ENCODE measurements around the gene ADD2. TPM values are rescaled to one million over a fixed set of nuclear protein-coding genes. Genes with fewer than 3 reads are reported as not detected.

Gene ADD2
- total RNA-seq, 8 experiments from 2014 or later, result 0.49 to 66.9 (median 44.5) TPM

DNA sequence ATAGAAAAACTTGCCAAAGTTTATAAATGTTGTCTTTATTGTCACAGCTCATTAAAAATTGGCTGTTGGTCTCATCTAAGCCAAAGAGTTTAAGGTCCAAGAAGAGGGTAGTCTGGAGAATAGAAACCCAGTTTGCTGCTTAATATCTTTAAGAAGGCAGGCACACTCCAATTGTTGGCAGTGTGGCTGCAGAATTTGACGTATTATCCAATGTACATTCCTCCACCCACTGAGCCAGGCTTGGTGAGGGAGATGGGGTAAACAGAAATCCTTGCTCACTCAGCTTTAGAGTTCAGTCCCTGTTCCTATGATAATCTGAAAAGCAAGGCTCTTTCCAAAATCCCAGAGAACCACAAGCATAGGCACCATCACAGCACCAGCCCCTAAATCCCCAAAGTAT is 10.7 kb upstream of the ADD2 start:
- in situ Hi-C loops (cut with MboI; ENCODE audit: low pct_unique_long_range_greater_than_20kb in 2 of 9, low sequenced_read_pairs in 9 of 9, unreplicated experiment in 9 of 9), result loop anchor here in 2 of 9 experiments (10.0 to 25.0 kb wide), 4 partner anchors 84 to 466 kb away; partner anchors contain the start of genes ATP6V1B1 (in 1 of the 2) and FAM136A (in 1 of the 2)
- H3K4me3 ChIP-seq, result no peak overlapping the region
- ATAC-seq (replicated peaks in 6 of 8), result no peak
- no peak overlapping the region for H3K27ac ChIP-seq
- 17 to 100% (median 85%) methylated on average over 1 of the region's 1 CpG; no CpG with 5 or more reads in 6 of the 10 experiments for WGBS, 10 experiments
- H3K4me1 ChIP-seq (replicated peaks in 1 of 2), result no peaks in the 10 kb centered on the region

DNA sequence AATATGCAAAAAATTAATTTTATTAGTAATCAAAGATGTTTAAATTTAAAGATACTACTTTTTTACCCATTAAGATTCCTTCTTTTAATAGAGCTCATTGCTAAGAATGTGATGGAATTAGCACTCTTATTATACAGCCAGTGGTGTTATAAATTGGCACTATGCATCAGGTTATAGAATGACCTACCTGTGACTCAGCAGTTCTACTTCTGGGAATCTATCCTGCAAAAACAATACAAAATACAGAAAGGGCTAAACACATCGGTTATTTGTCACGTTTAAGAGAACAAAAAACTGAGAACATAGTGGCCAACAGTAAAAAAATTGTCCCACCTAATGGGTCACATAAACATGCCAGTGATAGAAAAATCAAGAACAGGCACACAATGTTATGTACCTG is 9.4 kb upstream of the ADD2 start:
- no peak overlapping the region for H3K4me3 ChIP-seq
- no peaks in the 10 kb centered on the region for H3K4me1 ChIP-seq (replicated peaks in 1 of 2)
- WGBS, 10 experiments, result 18 to 92% (median 79%) methylated on average over 2 of the region's 2 CpGs; no CpG with 5 or more reads in 1 of the 10 experiments
- H3K27ac ChIP-seq, result no peak overlapping the region
- in situ Hi-C loops (cut with MboI; ENCODE audit: low pct_unique_long_range_greater_than_20kb in 2 of 9, low sequenced_read_pairs in 9 of 9, unreplicated experiment in 9 of 9), result loop anchor here in 2 of 9 experiments (10.0 to 25.0 kb wide), 4 partner anchors 83 to 465 kb away; partner anchors contain the start of genes ATP6V1B1 (in 1 of the 2) and FAM136A (in 1 of the 2)
- ATAC-seq (replicated peaks in 6 of 8), result no peak

DNA sequence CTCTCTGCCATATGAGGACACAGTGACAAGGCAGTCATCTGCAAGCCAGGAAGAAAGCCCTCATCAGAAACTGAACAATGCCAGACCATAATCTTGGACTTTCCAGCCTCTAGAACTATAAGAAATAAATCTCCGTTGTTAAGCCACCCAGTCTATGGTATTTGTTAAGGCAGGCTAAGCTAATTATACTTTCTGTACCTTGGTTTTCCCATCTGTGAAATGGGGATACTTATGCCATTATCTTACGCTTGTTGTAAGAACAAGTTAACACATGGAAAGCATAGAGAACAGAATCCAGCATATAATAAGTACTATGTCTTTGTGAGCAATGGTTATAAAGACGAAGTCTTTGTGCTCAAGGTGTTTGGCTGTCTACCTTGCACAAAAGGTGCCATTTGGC is 8.3 kb upstream of the ADD2 start:
- in situ Hi-C loops (cut with MboI; ENCODE audit: low pct_unique_long_range_greater_than_20kb in 2 of 9, low sequenced_read_pairs in 9 of 9, unreplicated experiment in 9 of 9), result loop anchor here in 2 of 9 experiments (10.0 to 25.0 kb wide), 4 partner anchors 81 to 464 kb away; partner anchors contain the start of genes ATP6V1B1 (in 1 of the 2) and FAM136A (in 1 of the 2)
- 62 to 100% (median 91%) methylated on average over 1 to 3 of the region's 3 CpGs for WGBS, 10 experiments
- no peaks in the 10 kb centered on the region for H3K4me1 ChIP-seq (replicated peaks in 1 of 2)
- ATAC-seq (replicated peaks in 6 of 8), result no peak
- H3K4me3 ChIP-seq, result no peak overlapping the region
- H3K27ac ChIP-seq, result no peak overlapping the region

DNA sequence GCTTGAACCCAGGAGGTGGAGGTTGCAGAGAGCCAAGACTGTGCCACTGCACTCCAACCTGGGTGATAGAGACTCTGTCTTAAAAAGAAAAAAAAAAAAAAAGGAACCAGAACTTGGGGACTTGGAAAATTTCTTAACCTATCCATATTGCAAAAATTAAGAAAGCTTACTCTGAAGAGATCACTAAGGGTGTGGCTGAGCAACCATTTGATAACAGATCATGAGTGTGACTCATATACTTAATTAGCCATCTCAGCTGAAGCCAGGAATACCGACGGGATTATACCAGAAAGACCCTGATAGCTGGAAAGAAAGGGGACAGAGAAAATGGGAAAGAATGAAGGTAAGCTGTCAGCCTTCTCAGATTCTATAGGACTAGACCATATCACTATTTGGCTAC is 7.1 kb upstream of the ADD2 start:
- no peak for ATAC-seq (replicated peaks in 6 of 8)
- 0 to 100% (median 77%) methylated on average over 1 to 2 of the region's 2 CpGs; no CpG with 5 or more reads in 5 of the 10 experiments for WGBS, 10 experiments
- in situ Hi-C loops (cut with MboI; ENCODE audit: low pct_unique_long_range_greater_than_20kb in 2 of 9, low sequenced_read_pairs in 9 of 9, unreplicated experiment in 9 of 9), result loop anchor here in 2 of 9 experiments (10.0 to 25.0 kb wide), 4 partner anchors 80 to 463 kb away; partner anchors contain the start of genes ATP6V1B1 (in 1 of the 2) and FAM136A (in 1 of the 2)

DNA sequence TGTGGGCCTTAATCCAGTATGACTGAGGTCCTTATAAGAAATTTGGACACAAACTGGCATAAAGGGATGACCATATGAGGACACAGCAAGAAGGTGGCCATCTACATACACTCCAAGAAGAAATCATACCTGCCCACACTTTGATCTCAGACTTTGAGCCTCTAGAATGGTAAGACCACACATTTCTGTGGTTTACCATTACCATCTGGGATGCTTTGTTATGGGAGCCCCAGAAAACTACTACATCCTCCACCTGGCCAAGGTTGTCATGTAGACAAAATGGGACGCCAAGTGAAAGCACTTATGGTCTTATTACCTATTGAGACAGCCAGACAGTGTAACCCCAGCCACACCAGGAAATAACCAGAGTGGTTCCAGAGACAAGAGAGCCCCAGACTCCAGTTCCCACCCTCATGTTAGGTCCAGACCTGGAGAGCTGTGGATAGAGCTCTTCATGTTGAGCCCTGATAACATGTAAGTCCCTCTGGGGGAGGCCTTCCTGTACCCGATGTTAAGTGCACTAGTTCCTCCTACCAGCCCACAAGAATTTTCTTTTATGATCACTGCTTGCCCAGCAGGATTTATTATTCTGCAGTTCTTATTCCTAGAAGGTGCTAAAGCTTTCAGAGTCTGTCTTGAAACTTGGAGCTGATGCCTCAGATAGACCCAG is 4.6 kb upstream of the ADD2 start:
- no peak overlapping the region for H3K4me3 ChIP-seq

More for the DNA sequence above, 7.1 kb upstream of the ADD2 start:
- Histone ChIP-seq H3K27ac (no peak overlapping the region), H3K4me1 (replicated peaks in 1 of 2) (no peaks in the 10 kb centered on the region), H3K4me3 (no peak overlapping the region)

DNA sequence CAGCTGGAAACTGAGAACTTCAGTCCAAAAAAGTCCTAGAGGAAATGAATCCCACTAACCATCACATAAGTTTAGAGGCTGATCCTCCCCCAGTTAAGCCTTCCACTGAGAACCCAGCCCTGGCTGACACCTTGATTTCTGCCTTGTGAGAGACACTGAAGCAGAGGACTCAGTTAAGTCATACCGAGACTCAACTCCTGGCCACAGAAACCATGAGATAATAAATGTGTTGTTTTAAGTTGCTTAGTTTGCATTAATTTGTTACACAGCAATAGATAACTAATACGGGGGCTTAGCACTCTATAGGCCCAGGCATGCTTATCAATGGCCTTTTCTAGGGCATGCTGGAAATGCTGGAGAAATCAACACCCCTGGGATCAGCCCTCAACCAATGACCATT is 3.4 kb upstream of the ADD2 start:
- Histone ChIP-seq H3K4me1 (replicated peaks in 1 of 2) (no peaks in the 10 kb centered on the region), H3K4me3 (no peak overlapping the region), H3K27ac (no peak overlapping the region)
- 76 to 100% (median 80%) methylated on average over 1 to 2 of the region's 2 CpGs; no CpG with 5 or more reads in 5 of the 10 experiments for WGBS, 10 experiments
- ATAC-seq (replicated peaks in 6 of 8), result no peak
- in situ Hi-C loops (cut with MboI; ENCODE audit: low pct_unique_long_range_greater_than_20kb in 2 of 9, low sequenced_read_pairs in 9 of 9, unreplicated experiment in 9 of 9), result loop anchor here in 1 of 9 experiments (10.0 kb wide), 1 partner anchor 77 kb away; no protein-coding TSS in a partner anchor

More for the DNA sequence above, 4.6 kb upstream of the ADD2 start:
- no peak overlapping the region for H3K27ac ChIP-seq
- H3K4me1 ChIP-seq (replicated peaks in 1 of 2), result no peaks in the 10 kb centered on the region
- ATAC-seq (replicated peaks in 6 of 8), result no peak
- in situ Hi-C loops (cut with MboI; ENCODE audit: low pct_unique_long_range_greater_than_20kb in 2 of 9, low sequenced_read_pairs in 9 of 9, unreplicated experiment in 9 of 9), result loop anchor here in 1 of 9 experiments (10.0 kb wide), 1 partner anchor 78 kb away; no protein-coding TSS in a partner anchor
- 40 to 90% (median 80%) methylated on average over 1 to 2 of the region's 2 CpGs; no CpG with 5 or more reads in 4 of the 10 experiments for WGBS, 10 experiments

DNA sequence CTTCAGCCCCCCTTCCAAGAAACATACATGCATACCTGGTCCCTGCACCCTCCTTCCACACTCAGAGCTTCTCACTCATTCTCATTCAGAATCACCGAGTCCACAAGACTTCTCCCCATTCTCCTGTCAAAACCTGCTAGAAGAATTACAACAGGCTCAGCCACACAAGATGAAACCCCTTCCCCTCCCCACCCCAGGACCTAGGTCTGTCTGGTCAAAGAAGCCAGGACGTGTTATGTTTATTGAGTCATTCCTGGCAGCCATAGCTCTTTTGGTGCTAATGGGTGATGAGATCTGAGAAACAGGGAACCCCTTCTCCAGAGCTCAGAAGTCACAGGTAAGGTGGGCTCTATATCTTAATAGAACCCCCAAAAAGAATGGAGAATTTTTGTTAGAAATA is 1.4 kb upstream of the ADD2 start:
- Histone ChIP-seq H3K4me3 (no peak overlapping the region), H3K27ac (no peak overlapping the region), H3K4me1 (replicated peaks in 1 of 2) (peaks cover 5 to 15% of the 10 kb centered on the region in 2 donors)
- ATAC-seq (replicated peaks in 6 of 8), result no peak
- in situ Hi-C loops (cut with MboI; ENCODE audit: low pct_unique_long_range_greater_than_20kb in 2 of 9, low sequenced_read_pairs in 9 of 9, unreplicated experiment in 9 of 9), result no loop called here
- 0 to 83% (median 50%) methylated on average over 1 of the region's 2 CpGs; no CpG with 5 or more reads in 7 of the 10 experiments for WGBS, 10 experiments

DNA sequence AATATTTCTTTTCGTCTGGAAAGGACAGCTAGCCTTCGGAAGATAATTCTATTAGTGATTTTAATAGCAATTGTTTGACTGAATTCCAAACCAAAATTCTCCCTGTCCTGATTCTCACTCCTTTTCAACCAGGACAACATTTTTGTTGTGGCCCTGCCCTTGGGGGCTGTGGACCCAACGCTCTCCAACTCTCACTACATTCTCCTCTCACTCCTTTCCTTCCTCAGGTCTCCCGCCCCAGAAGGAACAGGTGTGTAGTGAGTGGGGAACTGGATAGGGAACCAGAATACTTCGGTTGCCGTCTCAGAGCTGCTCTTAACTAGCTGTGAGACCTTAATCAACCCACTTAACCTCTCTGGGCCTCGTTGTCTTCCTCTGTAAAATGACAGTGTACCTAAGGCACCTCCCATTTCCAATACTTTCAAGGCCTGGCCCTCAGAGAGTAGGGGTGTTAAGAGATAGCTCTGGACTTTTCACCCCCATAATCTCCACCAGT is 638 bp upstream of the ADD2 start:
- Histone ChIP-seq H3K4me1 (replicated peaks in 1 of 2) (peaks cover 5 to 16% of the 10 kb centered on the region in 2 donors), H3K4me3 (no peak overlapping the region), H3K27ac (no peak overlapping the region)
- no peak for ATAC-seq (replicated peaks in 6 of 8)
- in situ Hi-C loops (cut with MboI; ENCODE audit: low pct_unique_long_range_greater_than_20kb in 2 of 9, low sequenced_read_pairs in 9 of 9, unreplicated experiment in 9 of 9), result no loop called here
- 17 to 100% (median 56%) methylated on average over 1 to 5 of the region's 7 CpGs; no CpG with 5 or more reads in 5 of the 10 experiments for WGBS, 10 experiments

DNA sequence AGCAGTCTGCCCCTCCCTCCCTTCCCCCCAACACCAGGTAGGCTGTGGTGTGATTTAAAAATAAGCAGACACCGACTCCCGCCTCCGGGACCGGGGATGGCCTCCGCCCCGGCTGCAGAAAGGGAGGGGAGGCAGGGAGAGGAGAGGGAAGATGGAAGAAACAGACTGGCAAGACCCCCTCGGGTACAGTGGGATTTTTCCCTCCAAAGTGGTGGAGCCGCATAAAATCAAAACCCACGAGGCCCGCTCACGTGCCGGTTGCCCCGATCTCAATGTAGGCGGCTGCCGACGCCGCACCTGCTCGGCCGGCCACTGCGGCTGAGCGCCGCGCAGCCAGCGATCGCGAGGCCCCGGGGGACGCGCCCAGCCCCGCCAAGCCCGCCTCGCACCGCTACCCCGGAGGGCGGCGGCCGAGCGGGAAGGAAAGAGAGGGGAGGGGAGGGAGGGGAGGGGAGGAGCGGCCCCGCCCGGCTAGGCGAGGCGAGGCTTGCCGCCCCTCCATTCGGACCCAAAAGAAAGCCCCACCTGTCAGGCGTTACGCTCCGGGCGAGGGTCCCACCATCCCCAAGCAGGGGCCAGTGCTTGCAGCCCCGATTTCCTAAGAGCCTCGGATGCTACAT is 811 bp downstream of the ADD2 start:
- 0% methylated on average over 1 to 6 of the region's 51 CpGs; no CpG with 5 or more reads in 7 of the 10 experiments for WGBS, 10 experiments
- Histone ChIP-seq H3K27ac (peak overlapping the region; percentile 78 to 81), H3K4me1 (replicated peaks in 1 of 2) (peaks cover 5 to 16% of the 10 kb centered on the region in 2 donors), H3K4me3 (peak overlapping the region; percentile 57 to 94 (median 79))
- ATAC-seq (replicated peaks in 6 of 8), result peak; percentile 50 to 66 (median 62)
- in situ Hi-C loops (cut with MboI; ENCODE audit: low pct_unique_long_range_greater_than_20kb in 2 of 9, low sequenced_read_pairs in 9 of 9, unreplicated experiment in 9 of 9), result no loop called here

DNA sequence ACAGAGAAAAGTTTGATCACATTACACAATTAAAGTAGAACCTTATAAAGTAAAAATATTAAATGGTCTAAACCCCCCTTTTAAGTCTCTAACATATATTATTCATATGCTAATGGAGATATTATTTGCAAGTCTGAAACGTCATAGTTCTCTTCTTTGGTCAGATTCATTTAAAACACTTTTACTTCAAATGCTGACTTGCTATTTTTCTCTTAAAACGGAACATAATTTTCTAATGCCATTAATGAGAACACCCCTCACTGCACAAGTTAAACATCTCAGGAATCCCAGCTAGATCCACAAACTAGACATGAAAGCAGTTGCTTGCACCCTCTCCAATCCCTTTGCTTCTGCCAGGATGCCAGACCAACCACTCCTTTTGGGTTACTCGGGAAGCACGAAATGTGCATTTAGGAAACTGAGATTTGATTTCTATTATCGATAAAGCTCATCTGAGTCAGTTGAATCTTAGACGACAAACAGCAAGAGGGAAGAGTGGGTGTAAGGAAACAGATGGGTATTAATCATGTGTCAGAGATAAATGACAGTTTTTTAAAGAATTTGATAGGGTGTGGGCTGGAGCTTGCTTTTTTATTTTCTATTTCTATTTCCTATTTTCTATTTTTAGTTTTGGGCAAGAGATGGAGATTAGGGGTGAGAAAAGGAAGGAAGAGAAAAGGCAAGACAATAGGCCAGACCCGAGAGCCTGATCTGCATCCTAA is 1.5 kb downstream of the ADD2 start:
- 0 to 29% (median 6%) methylated on average over 1 to 6 of the region's 7 CpGs for WGBS, 10 experiments
- in situ Hi-C loops (cut with MboI; ENCODE audit: low pct_unique_long_range_greater_than_20kb in 2 of 9, low sequenced_read_pairs in 9 of 9, unreplicated experiment in 9 of 9), result no loop called here
- ATAC-seq (replicated peaks in 6 of 8), result no peak
- H3K27ac ChIP-seq, result peak overlapping the region in 1 of 2 donors; percentile 81
- peaks cover 5 to 16% of the 10 kb centered on the region in 2 donors for H3K4me1 ChIP-seq (replicated peaks in 1 of 2)
- H3K4me3 ChIP-seq, result peak overlapping the region; percentile 57 to 94 (median 79)

DNA sequence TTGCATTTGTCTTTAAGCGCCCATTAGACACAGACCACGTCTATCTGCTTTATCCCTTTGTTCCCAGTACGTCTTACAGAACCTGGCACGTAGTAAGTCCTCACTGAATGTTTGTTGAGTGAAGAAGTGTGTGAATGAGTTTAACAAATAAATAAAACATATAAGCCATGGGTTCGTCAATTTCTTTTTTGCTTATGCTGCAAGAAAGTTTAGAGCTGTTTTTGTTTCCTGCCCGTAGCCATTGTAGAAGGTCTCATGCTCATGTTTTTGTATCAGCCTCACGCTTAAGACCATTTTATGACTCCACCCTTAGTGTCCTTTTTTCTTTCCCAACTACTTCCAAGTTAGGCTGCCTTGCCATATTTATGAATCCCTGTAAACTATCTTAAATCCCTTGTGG is 2.5 kb downstream of the ADD2 start:
- ATAC-seq (replicated peaks in 6 of 8), result no peak
- Histone ChIP-seq H3K4me1 (replicated peaks in 1 of 2) (peaks cover 5 to 16% of the 10 kb centered on the region in 2 donors), H3K27ac (no peak overlapping the region), H3K4me3 (peak overlapping the region in 4 of 5 donors; percentile 64 to 94 (median 79))
- in situ Hi-C loops (cut with MboI; ENCODE audit: low pct_unique_long_range_greater_than_20kb in 2 of 9, low sequenced_read_pairs in 9 of 9, unreplicated experiment in 9 of 9), result no loop called here
- 44 to 100% (median 83%) methylated on average over 1 to 6 of the region's 7 CpGs; no CpG with 5 or more reads in 2 of the 10 experiments for WGBS, 10 experiments

DNA sequence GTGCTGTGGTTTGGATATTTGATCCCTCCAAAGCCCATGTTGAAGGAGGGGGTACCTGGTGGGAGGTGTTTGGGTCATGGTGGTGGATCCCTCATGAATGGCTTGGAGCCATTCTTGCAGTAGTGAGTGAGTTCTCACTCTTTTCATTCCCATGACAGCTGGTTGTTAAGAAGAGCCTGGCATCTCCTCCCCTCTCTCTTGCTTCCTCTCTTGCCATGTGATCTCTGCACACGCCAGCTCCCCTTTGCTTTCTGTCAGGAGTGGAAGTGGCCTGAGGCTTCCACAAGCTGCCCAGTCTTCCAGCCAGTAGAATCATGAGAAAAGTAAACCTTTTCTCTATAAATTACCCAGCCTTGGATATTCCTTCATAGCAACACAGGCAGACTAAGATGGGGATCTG is 8.6 kb downstream of the ADD2 start:
- in situ Hi-C loops (cut with MboI; ENCODE audit: low pct_unique_long_range_greater_than_20kb in 2 of 9, low sequenced_read_pairs in 9 of 9, unreplicated experiment in 9 of 9), result no loop called here
- 100% methylated on average over 1 of the region's 1 CpG; no CpG with 5 or more reads in 8 of the 10 experiments for WGBS, 10 experiments
- Histone ChIP-seq H3K4me1 (replicated peaks in 1 of 2) (peaks cover 7 to 14% of the 10 kb centered on the region in 2 donors), H3K4me3 (no peak overlapping the region), H3K27ac (no peak overlapping the region)
- ATAC-seq (replicated peaks in 6 of 8), result no peak
